HepG2 (cell line): Measurements from ENCODE around the gene TEF. TPM values are rescaled to one million over a fixed set of nuclear protein-coding genes. Genes with fewer than 3 reads are reported as not detected.

Experiments used
- DR1 ChIP-seq: sonication (generic); formaldehyde crosslinking; IDR thresholded peaks from 2 replicates; pipeline ENCODE4 v1.8.0; 2021; ENCODE audit warnings: mild to moderate bottlenecking, missing genetic modification reagents, inconsistent platforms
- GFI1 ChIP-seq: sonication (generic); formaldehyde crosslinking; IDR thresholded peaks from 2 replicates; pipeline ENCODE4 v1.5.0; 2020; ENCODE audit warnings: missing genetic modification reagents, mild to moderate bottlenecking, borderline replicate concordance
- GMEB1 ChIP-seq: sonication (generic); formaldehyde crosslinking; IDR thresholded peaks from 2 replicates; pipeline ENCODE4 v1.5.1; 2020; ENCODE audit warnings: missing genetic modification reagents, mild to moderate bottlenecking, borderline replicate concordance
- ZNF280D ChIP-seq: sonication (generic); formaldehyde crosslinking; IDR thresholded peaks from 2 replicates; pipeline ENCODE4 v1.5.1; 2020; ENCODE audit warnings: mild to moderate bottlenecking, missing genetic modification reagents
- ZNF441 ChIP-seq: sonication (generic); formaldehyde crosslinking; IDR thresholded peaks from 2 replicates; pipeline ENCODE4 v1.7.0; 2021; ENCODE audit warnings: missing genetic modification reagents, borderline replicate concordance
- ZNF816 ChIP-seq: sonication (generic); formaldehyde crosslinking; IDR thresholded peaks from 2 replicates; pipeline ENCODE4 v1.8.0; 2022; ENCODE audit warnings: missing genetic modification reagents, mild to moderate bottlenecking, borderline replicate concordance
- ZNF850 ChIP-seq: sonication (generic); formaldehyde crosslinking; conservative IDR thresholded peaks from 2 replicates; pipeline ENCODE4 v1.9.0; 2021; ENCODE audit warnings: mild to moderate bottlenecking, missing genetic modification reagents
- polyA plus RNA-seq, 8 experiments: library from polyadenylated mRNA; depleted of rRNA in 3 of 8; stranded (reverse) in 7 of 8; unstranded in 1 of 8; fragments of >200 nt; fragmentation: Illumina TruSeq in 4 of 8; extraction: Trizol in 4 of 8; gene quantifications; 2 replicates each; pipeline versions ENCODE4 v1.2.1 to v1.2.3, GENCODE V29; 2011 to 2016; ENCODE audit warnings: low read depth in 4 of 8, missing spikeins in 1 of 8, mixed read lengths in 1 of 8; ENCODE audit not compliant: insufficient read depth in 1 of 8
- total RNA-seq, 5 experiments: library from RNA; depleted of rRNA; stranded (reverse); fragments of >200 nt; fragmentation: Illumina TruSeq; extraction: Trizol; gene quantifications; 2 replicates each; pipeline ENCODE4 v1.2.3, GENCODE V29; 2016; ENCODE audit warnings: low read depth in 1 of 5

The TEF gene
- total and polyA plus RNA-seq, 2 of the 13 experiments (the other 11 are each of a cell fraction or from before 2014, with no cell fraction given), result 7.6 to 11.2 TPM

- no peak for TF ChIP-seq GMEB1
- no peak for TF ChIP-seq ZNF441 (CRISPR knock-in tag)
- TF ChIP-seq ZNF280D (CRISPR knock-in tag), result no peak; the same call in 1 of the 2 replicates
- TF ChIP-seq ZNF816 (CRISPR knock-in tag), result 0 out of 2 replicates have a peak, but pooled peaks have one; percentile 11
- TF ChIP-seq GFI1 (CRISPR knock-in tag), result no peak
- 0 out of 2 replicates have a peak, but pooled peaks have one; percentile 2 for TF ChIP-seq ZNF850 (CRISPR knock-in tag)
- 0 out of 2 replicates have a peak, but pooled peaks have one; percentile 19 for TF ChIP-seq DR1 (CRISPR knock-in tag)
- TF ChIP-seq, all 625 proteins: peak for 13
Observed at GRCh38 chr22:41445129-41446056, 63.7 kb downstream of the TEF start (continued).
